PC-3 (cell line): Measurements from ENCODE around the gene SRM. TPM values are rescaled to one million over a fixed set of nuclear protein-coding genes. Genes with fewer than 3 reads are reported as not detected.
"Not testable (repeated sequence)": the region's sequence is repeated elsewhere in the genome, so short reads cannot be mapped to it uniquely, and the experiment has no call there.

Source experiments
- ATAC-seq: fragments of 200-7000 bp; cut with Tn5 transposase; 2 replicates; pipeline ENCODE4 v1.9.1; 2020; ENCODE audit warnings: mild to moderate bottlenecking, moderate library complexity
- BruUV-seq: library from RNA; stranded (reverse); fragments of 400-500 nt; replicated peaks from 2 replicates; lab custom pipeline; 2021; lab: Mats Ljungman, UMichigan
- CTCF ChIA-PET: fragments of 300-600 bp; sonication (Branson Sonifier 250); formaldehyde crosslinking; loops from one replicate; lab custom pipeline; 2022; ENCODE audit warnings: antibody characterized with exemption; lab: Charles Lee
- POLR2A ChIA-PET: fragments of 300-600 bp; sonication (Branson Sonifier 250); formaldehyde crosslinking; loops from one replicate; lab custom pipeline; 2022; ENCODE audit warnings: antibody characterized with exemption; ENCODE audit not compliant: unreplicated experiment; lab: Charles Lee
- DNase-seq: peaks from one replicate; pipeline ENCODE4 v3.0.0-alpha.2; 2015
- H2AFZ ChIP-seq: fragments of 300-600 bp; sonication (generic); 2 replicates; pipeline ENCODE4 v1.6.0; 2016; ENCODE audit warnings: antibody characterized with exemption, low read length
- H3F3A ChIP-seq: fragments of 300-600 bp; sonication (generic); one replicate; pipeline ENCODE4 v1.6.0; 2017; ENCODE audit warnings: antibody characterized with exemption, low read length, control low read depth, mild to moderate bottlenecking; ENCODE audit not compliant: unreplicated experiment
- H3K27ac ChIP-seq: fragments of 300-600 bp; sonication (generic); 2 replicates; pipeline ENCODE4 v1.5.1; 2016; ENCODE audit warnings: mild to moderate bottlenecking, low read length
- H3K27me3 ChIP-seq: fragments of 300-600 bp; sonication (generic); 2 replicates; pipeline ENCODE4 v1.6.1; 2016; ENCODE audit warnings: low read length, mixed read lengths
- H3K36me3 ChIP-seq: fragments of 300-600 bp; sonication (generic); 2 replicates; pipeline ENCODE4 v1.6.1; 2016; ENCODE audit warnings: low read depth, mixed run types, low read length, mixed read lengths
- H3K4me1 ChIP-seq: fragments of 300-600 bp; sonication (generic); 2 replicates; pipeline ENCODE4 v1.5.1; 2016; ENCODE audit warnings: low read length; ENCODE audit not compliant: insufficient read depth
- H3K4me2 ChIP-seq: fragments of 300-600 bp; sonication (generic); 2 replicates; pipeline ENCODE4 v1.6.0; 2016; ENCODE audit warnings: low read length
- H3K4me3 ChIP-seq: fragments of 300-600 bp; sonication (generic); 2 replicates; pipeline ENCODE4 v1.5.1; 2016; ENCODE audit warnings: mild to moderate bottlenecking, low read length, mixed read lengths
- H3K79me2 ChIP-seq: fragments of 300-600 bp; sonication (generic); 2 replicates; pipeline ENCODE4 v1.6.1; 2017; ENCODE audit warnings: low read length, mixed read lengths
- H3K9ac ChIP-seq: fragments of 300-600 bp; sonication (generic); 2 replicates; pipeline ENCODE4 v1.6.0; 2016; ENCODE audit warnings: mild to moderate bottlenecking, low read length
- H3K9me2 ChIP-seq: fragments of 300-600 bp; sonication (generic); replicated peaks from 2 replicates; pipeline ENCODE4 v1.6.1; 2016; ENCODE audit warnings: mixed run types, low read length, mixed read lengths
- H3K9me3 ChIP-seq: fragments of 300-600 bp; sonication (generic); 2 replicates; pipeline ENCODE4 v1.6.1; 2016; ENCODE audit warnings: low read length, mixed read lengths
- H4K20me1 ChIP-seq: fragments of 300-600 bp; sonication (generic); 2 replicates; pipeline ENCODE4 v1.6.1; 2016; ENCODE audit warnings: low read length, mixed read lengths
- CTCF ChIP-seq: fragments of 300-600 bp; sonication (generic); conservative IDR thresholded peaks from 2 replicates; pipeline ENCODE4 v1.5.1; 2017; ENCODE audit warnings: antibody characterized with exemption, low read depth, mild to moderate bottlenecking, low read length
- EZH2 ChIP-seq: fragments of 300-600 bp; sonication (generic); IDR thresholded peaks from one replicate; pipeline ENCODE4 v1.6.1; 2017; ENCODE audit warnings: antibody characterized with exemption, mild to moderate bottlenecking, low read length; ENCODE audit not compliant: unreplicated experiment
- EZH2phosphoT487 ChIP-seq: fragments of 300-600 bp; sonication (generic); IDR thresholded peaks from 2 replicates; pipeline ENCODE4 v1.6.1; 2018; ENCODE audit warnings: mild to moderate bottlenecking, antibody characterized with exemption, low read length, borderline replicate concordance
- intact Hi-C: fragments of 100-400 bp; cut with micrococcal nuclease; formaldehyde crosslinking; loops from 2 replicates; pipeline ENCODE4 v1.9.0; 2023
- total RNA-seq: library from RNA; depleted of rRNA; stranded (reverse); fragments of >200 nt; gene quantifications from 2 replicates; pipeline ENCODE4 v1.2.3, GENCODE V29; 2014

The SRM gene
- total RNA-seq, 1 experiment from 2014 or later, result 151 TPM

GRCh38 chr1:11063937-11064537 lies 4.2 kb upstream of the SRM start:
- H3K9ac ChIP-seq, H3K9me3 ChIP-seq, H3K4me3 ChIP-seq, H3K27me3 ChIP-seq, H3F3A ChIP-seq, H4K20me1 ChIP-seq, H3K4me1 ChIP-seq, H2AFZ ChIP-seq, ATAC-seq, BruUV-seq, intact Hi-C loops, H3K27ac ChIP-seq, POLR2A ChIA-PET, H3K9me2 ChIP-seq, H3K4me2 ChIP-seq: not testable (repeated sequence)
- peaks cover 27% of the 10 kb centered on the region for H3K79me2 ChIP-seq
- peak; percentile 51 for DNase-seq
- CTCF ChIA-PET, result interaction anchor here (0.6 kb wide), 1 partner anchor 8 kb away, joined by 3 read pairs; no protein-coding TSS in a partner anchor
- peaks cover 33% of the 10 kb centered on the region for H3K36me3 ChIP-seq
- peak; percentile 43; the same call in 1 of the 2 replicates for TF ChIP-seq CTCF

- Histone ChIP-seq H3K9ac (no peak overlapping the region), H3K4me3 (no peak overlapping the region), H3K36me3 (peaks cover 24% of the 10 kb centered on the region), H2AFZ (no peak overlapping the region), H3K27ac (no peak overlapping the region), H3K9me2 (no peaks in the 10 kb centered on the region), H3K27me3 (no peaks in the 10 kb centered on the region), H3F3A (no peaks in the 10 kb centered on the region), H3K9me3 (no peaks in the 10 kb centered on the region), H4K20me1 (no peaks in the 10 kb centered on the region), H3K4me1 (peaks cover 11% of the 10 kb centered on the region; the same call in 1 of the 2 replicates), H3K79me2 (peaks cover 37% of the 10 kb centered on the region), H3K4me2 (no peak overlapping the region)
- ChIA-PET CTCF (no interaction called here), POLR2A (no interaction called here)
- intact Hi-C loops, result no loop called here
- ATAC-seq (no peak), DNase-seq (no peak)
- no peak for TF ChIP-seq EZH2phosphoT487
- no peak for TF ChIP-seq EZH2
- no peak for TF ChIP-seq CTCF
- no TSS peak for BruUV-seq
Observed at GRCh38 chr1:11062965-11063401, 3.2 kb upstream of the SRM start.

DNA sequence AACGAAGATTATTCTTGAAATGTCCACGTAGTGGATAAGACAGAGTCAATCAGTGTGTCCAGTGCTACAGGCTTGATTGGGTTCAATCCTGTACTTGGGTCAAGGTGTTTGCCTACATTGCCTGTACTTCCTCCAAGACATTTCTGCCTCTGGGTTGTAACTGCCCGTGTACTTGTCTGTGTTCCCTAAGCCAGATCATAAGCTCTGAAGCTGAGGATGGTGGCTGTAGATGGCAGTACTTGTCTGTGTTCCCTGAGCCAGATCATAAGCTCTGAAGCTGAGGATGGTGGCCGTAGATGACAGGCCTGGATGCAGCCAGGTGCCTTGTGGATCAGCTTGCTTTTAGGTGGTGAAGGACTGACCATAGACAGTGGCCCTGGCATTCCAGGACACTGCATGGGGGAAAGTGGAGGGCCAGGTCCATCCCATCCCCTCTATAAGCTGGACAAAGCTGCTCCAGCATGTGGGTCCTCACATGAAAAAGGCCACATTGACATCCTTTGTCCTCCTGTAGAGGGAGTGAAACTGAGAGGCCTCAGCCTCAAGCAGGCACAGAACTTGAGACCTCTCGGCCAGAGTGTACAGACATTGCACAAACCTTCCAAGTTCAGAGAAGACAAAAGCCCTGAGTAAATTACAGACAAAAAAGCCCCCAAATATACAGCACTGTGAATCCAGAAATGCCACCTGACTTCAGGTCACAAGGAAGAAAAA lies 2.0 kb upstream of the SRM start:
- Histone ChIP-seq H4K20me1 (no peaks in the 10 kb centered on the region), H3K4me2 (no peak overlapping the region), H2AFZ (no peak overlapping the region), H3K27ac (no peak overlapping the region), H3K9me3 (no peaks in the 10 kb centered on the region), H3K4me1 (peaks cover 16% of the 10 kb centered on the region; the same call in 1 of the 2 replicates), H3K27me3 (no peaks in the 10 kb centered on the region), H3K9ac (no peak overlapping the region), H3F3A (no peaks in the 10 kb centered on the region), H3K9me2 (no peaks in the 10 kb centered on the region), H3K36me3 (peaks cover 28% of the 10 kb centered on the region), H3K79me2 (peaks cover 49% of the 10 kb centered on the region), H3K4me3 (no peak overlapping the region)
- intact Hi-C loops, result no loop called here
- no TSS peak for BruUV-seq
- ATAC-seq (no peak), DNase-seq (no peak)
- ChIA-PET POLR2A (no interaction called here), CTCF (no interaction called here)
- TF ChIP-seq EZH2, result no peak
- no peak for TF ChIP-seq EZH2phosphoT487
- no peak for TF ChIP-seq CTCF
